ENCODE results near the gene BACE1-AS. TPM values are rescaled to one million over a fixed set of nuclear protein-coding genes. Genes with fewer than 3 reads are reported as not detected.
"Not testable (repeated sequence)": the region's sequence is repeated elsewhere in the genome, so short reads cannot be mapped to it uniquely, and the experiment has no call there.

BACE1-AS gene
- total RNA-seq, 2 experiments from 2014 or later, result 8.0 to 8.5 TPM

GRCh38 chr11:117316197-117316961 lies 25.2 kb downstream of the BACE1-AS start, which contains the start of gene BACE1:
Gene BACE1, minus strand, starts transcription at chr11:117316256. Its CDS starts 461 bp downstream, at chr11:117315795.
- Mint-ChIP-seq H3K4me3 (peak within 1 kb of the TSS; percentile 79), H3K36me3 (no peaks in the 10 kb centered on the region), H3K27me3 (peaks cover 56% of the 10 kb centered on the region), H3K9me3 (no peaks in the 10 kb centered on the region), H3K4me1 (peaks cover 8% of the 10 kb centered on the region), H3K27ac (no peak within 1 kb of the TSS)
- POLR2A ChIA-PET, result no interaction called here
- peak; percentile 28 for ATAC-seq (ENCODE audit: low read depth)
- DNase-seq, result peak; percentile 51

- POLR2A ChIA-PET, result no interaction called here
- Mint-ChIP-seq H3K9me3 (no peaks in the 10 kb centered on the region), H3K4me3 (no peak overlapping the region), H3K27me3 (peaks cover 50% of the 10 kb centered on the region), H3K4me1 (peaks cover 7% of the 10 kb centered on the region), H3K36me3 (no peaks in the 10 kb centered on the region), H3K27ac (no peak overlapping the region)
- DNase-seq, result no peak
- no peak for ATAC-seq (ENCODE audit: low read depth)
These were observed 27.6 kb downstream of the BACE1-AS start for GRCh38 chr11:117318738-117319137.

- H3K4me3 Mint-ChIP-seq, result no peak overlapping the region
- no peaks in the 10 kb centered on the region for H3K9me3 Mint-ChIP-seq
- no peak overlapping the region for H3K27ac Mint-ChIP-seq
- DNase-seq (no peak), ATAC-seq (ENCODE audit: low read depth) (no peak)
- POLR2A ChIA-PET, result no interaction called here
- H3K36me3 Mint-ChIP-seq, result no peaks in the 10 kb centered on the region
- peaks cover 7% of the 10 kb centered on the region for H3K4me1 Mint-ChIP-seq
- H3K27me3 Mint-ChIP-seq, result peaks cover 46% of the 10 kb centered on the region
These were observed 28.2 kb downstream of the BACE1-AS start for GRCh38 chr11:117319214-117319840.

- H3K4me1 Mint-ChIP-seq; ATAC-seq (ENCODE audit: low read depth); H3K9me3 Mint-ChIP-seq; H3K36me3 Mint-ChIP-seq; DNase-seq; H3K27me3 Mint-ChIP-seq; H3K27ac Mint-ChIP-seq; H3K4me3 Mint-ChIP-seq: not testable (repeated sequence)
- POLR2A ChIA-PET, result interaction anchor here (0.5 to 2.1 kb wide), 10 partner anchors 9 to 624 kb away, joined by 3 to 8 read pairs (median 3); partner anchors contain the start of genes APOA5, PAFAH1B2, PCSK7 and RNF214
These were observed 36.1 kb downstream of the BACE1-AS start for GRCh38 chr11:117327255-117327566.

GRCh38 chr11:117327567-117328374 lies 36.6 kb downstream of the BACE1-AS start, which contains the start of gene CEP164:
Gene CEP164, plus strand, starts transcription at chr11:117327854. Its CDS starts 10,733 bp downstream, at chr11:117338587.
- no peaks in the 10 kb centered on the region for H3K9me3 Mint-ChIP-seq
- DNase-seq (peak; percentile 89), ATAC-seq (ENCODE audit: low read depth) (peak; percentile 95)
- POLR2A ChIA-PET, result interaction anchor here (0.6 to 2.1 kb wide), 10 partner anchors 8 to 624 kb away, joined by 3 to 8 read pairs (median 3); partner anchors contain the start of genes APOA5, PAFAH1B2, PCSK7 and RNF214
- no peak within 1 kb of the TSS for H3K27ac Mint-ChIP-seq
- H3K4me3 Mint-ChIP-seq, result no peak within 1 kb of the TSS
- H3K36me3 Mint-ChIP-seq, result no peaks in the 10 kb centered on the region
- peaks cover 4% of the 10 kb centered on the region for H3K4me1 Mint-ChIP-seq
- peaks cover 3% of the 10 kb centered on the region for H3K27me3 Mint-ChIP-seq

- no peaks in the 10 kb centered on the region for H3K9me3 Mint-ChIP-seq
- H3K27me3 Mint-ChIP-seq, result no peaks in the 10 kb centered on the region
- no peaks in the 10 kb centered on the region for H3K36me3 Mint-ChIP-seq
- H3K4me3 Mint-ChIP-seq, result no peak overlapping the region
- ATAC-seq (ENCODE audit: low read depth) (no peak), DNase-seq (peak; percentile 33)
- no peak overlapping the region for H3K27ac Mint-ChIP-seq
- H3K4me1 Mint-ChIP-seq, result peaks cover 4% of the 10 kb centered on the region
- POLR2A ChIA-PET, result interaction anchor here (1.0 to 2.1 kb wide), 4 partner anchors 40 to 623 kb away, joined by 3 to 8 read pairs (median 6); partner anchors contain the start of genes PCSK7, RNF214 and SIDT2
These were observed 37.3 kb downstream of the BACE1-AS start for GRCh38 chr11:117328375-117329010.

GRCh38 chr11:117332843-117333242 lies 41.7 kb downstream of the BACE1-AS start:
- Mint-ChIP-seq H3K9me3 (no peaks in the 10 kb centered on the region), H3K36me3 (peaks cover 2% of the 10 kb centered on the region), H3K27ac (no peak overlapping the region), H3K4me3 (no peak overlapping the region), H3K27me3 (no peaks in the 10 kb centered on the region), H3K4me1 (peaks cover 2% of the 10 kb centered on the region)
- POLR2A ChIA-PET, result no interaction called here
- DNase-seq (no peak), ATAC-seq (ENCODE audit: low read depth) (no peak)

- ATAC-seq (ENCODE audit: low read depth) (no peak), DNase-seq (no peak)
- Mint-ChIP-seq H3K9me3 (no peaks in the 10 kb centered on the region), H3K36me3 (peaks cover 5% of the 10 kb centered on the region), H3K27me3 (no peaks in the 10 kb centered on the region), H3K4me3 (no peak overlapping the region), H3K27ac (no peak overlapping the region), H3K4me1 (peaks cover 2% of the 10 kb centered on the region)
- POLR2A ChIA-PET, result no interaction called here
These were observed 42.8 kb downstream of the BACE1-AS start for GRCh38 chr11:117333917-117334316.

GRCh38 chr11:117334896-117335295 lies 43.8 kb downstream of the BACE1-AS start:
- POLR2A ChIA-PET, result no interaction called here
- Mint-ChIP-seq H3K9me3 (no peaks in the 10 kb centered on the region), H3K27ac (no peak overlapping the region), H3K4me3 (no peak overlapping the region), H3K4me1 (peaks cover 2% of the 10 kb centered on the region), H3K36me3 (peaks cover 6% of the 10 kb centered on the region), H3K27me3 (no peaks in the 10 kb centered on the region)
- ATAC-seq (ENCODE audit: low read depth) (no peak), DNase-seq (no peak)

GRCh38 chr11:117335399-117335798 lies 44.3 kb downstream of the BACE1-AS start:
- no peak overlapping the region for H3K4me3 Mint-ChIP-seq
- POLR2A ChIA-PET, result interaction anchor here (1.0 kb wide), 1 partner anchor 8 kb away, joined by 3 read pairs; no protein-coding TSS in a partner anchor
- H3K27me3 Mint-ChIP-seq, result no peaks in the 10 kb centered on the region
- H3K4me1 Mint-ChIP-seq, result no peaks in the 10 kb centered on the region
- H3K36me3 Mint-ChIP-seq, result peaks cover 7% of the 10 kb centered on the region
- H3K9me3 Mint-ChIP-seq, result no peaks in the 10 kb centered on the region
- DNase-seq, result no peak
- ATAC-seq (ENCODE audit: low read depth), result no peak
- H3K27ac Mint-ChIP-seq, result no peak overlapping the region

- POLR2A ChIA-PET, result no interaction called here
These were observed 45.9 kb downstream of the BACE1-AS start for GRCh38 chr11:117337076-117337475.

More at GRCh38 chr11:117337076-117337475, 45.9 kb downstream of the BACE1-AS start:
- H3K27ac Mint-ChIP-seq, result no peak overlapping the region
- no peaks in the 10 kb centered on the region for H3K27me3 Mint-ChIP-seq
- ATAC-seq (ENCODE audit: low read depth) (no peak), DNase-seq (no peak)
- H3K4me3 Mint-ChIP-seq, result no peak overlapping the region
- H3K9me3 Mint-ChIP-seq, result no peaks in the 10 kb centered on the region
- H3K4me1 Mint-ChIP-seq, result no peaks in the 10 kb centered on the region
- H3K36me3 Mint-ChIP-seq, result peaks cover 11% of the 10 kb centered on the region

Data from activated naive CD8-positive, alpha-beta T cell treated with anti-CD3 and anti-CD28 coated beads, Interleukin-2, amount 10 ng/mL, durations not matched to agents 7 days and 5 days (primary cell).